Panc1 (cell line): ENCODE measurements around the gene TMEM109.

Source experiments
- CTCF ChIP-seq: fragments of 450-650 bp; IDR thresholded peaks from 2 replicates; pipeline ENCODE4 v1.5.1; 2017; ENCODE audit warnings: mild to moderate bottlenecking
- POLR2AphosphoS5 ChIP-seq: IDR thresholded peaks from 2 replicates; pipeline ENCODE4 v1.6.1; 2012; ENCODE audit warnings: mild to moderate bottlenecking, low read depth, low read length, moderate library complexity
- SIN3A ChIP-seq: IDR thresholded peaks from 2 replicates; pipeline ENCODE4 v1.6.1; 2012; ENCODE audit warnings: low read depth, mild to moderate bottlenecking, low read length, moderate library complexity, borderline replicate concordance; ENCODE audit not compliant: insufficient read depth
- TF ChIP-seq, protein P1 (sequence below), 2 experiments: IDR thresholded peaks; 2 replicates each; pipeline ENCODE4 v1.6.1; 2011 to 2012; ENCODE audit warnings: low read depth in 2 of 2, control low read depth in 1 of 2, low read length in 1 of 2, mild to moderate bottlenecking in 1 of 2, moderate library complexity in 1 of 2; ENCODE audit not compliant: insufficient read depth in 1 of 2

GRCh38 chr11:60919320-60919719 lies 5.4 kb downstream of the TMEM109 start:
- TF ChIP-seq CTCF = no peak
- TF ChIP-seq SIN3A = no peak
- TF ChIP-seq POLR2AphosphoS5 = no peak
- TF ChIP-seq, protein P1, sequence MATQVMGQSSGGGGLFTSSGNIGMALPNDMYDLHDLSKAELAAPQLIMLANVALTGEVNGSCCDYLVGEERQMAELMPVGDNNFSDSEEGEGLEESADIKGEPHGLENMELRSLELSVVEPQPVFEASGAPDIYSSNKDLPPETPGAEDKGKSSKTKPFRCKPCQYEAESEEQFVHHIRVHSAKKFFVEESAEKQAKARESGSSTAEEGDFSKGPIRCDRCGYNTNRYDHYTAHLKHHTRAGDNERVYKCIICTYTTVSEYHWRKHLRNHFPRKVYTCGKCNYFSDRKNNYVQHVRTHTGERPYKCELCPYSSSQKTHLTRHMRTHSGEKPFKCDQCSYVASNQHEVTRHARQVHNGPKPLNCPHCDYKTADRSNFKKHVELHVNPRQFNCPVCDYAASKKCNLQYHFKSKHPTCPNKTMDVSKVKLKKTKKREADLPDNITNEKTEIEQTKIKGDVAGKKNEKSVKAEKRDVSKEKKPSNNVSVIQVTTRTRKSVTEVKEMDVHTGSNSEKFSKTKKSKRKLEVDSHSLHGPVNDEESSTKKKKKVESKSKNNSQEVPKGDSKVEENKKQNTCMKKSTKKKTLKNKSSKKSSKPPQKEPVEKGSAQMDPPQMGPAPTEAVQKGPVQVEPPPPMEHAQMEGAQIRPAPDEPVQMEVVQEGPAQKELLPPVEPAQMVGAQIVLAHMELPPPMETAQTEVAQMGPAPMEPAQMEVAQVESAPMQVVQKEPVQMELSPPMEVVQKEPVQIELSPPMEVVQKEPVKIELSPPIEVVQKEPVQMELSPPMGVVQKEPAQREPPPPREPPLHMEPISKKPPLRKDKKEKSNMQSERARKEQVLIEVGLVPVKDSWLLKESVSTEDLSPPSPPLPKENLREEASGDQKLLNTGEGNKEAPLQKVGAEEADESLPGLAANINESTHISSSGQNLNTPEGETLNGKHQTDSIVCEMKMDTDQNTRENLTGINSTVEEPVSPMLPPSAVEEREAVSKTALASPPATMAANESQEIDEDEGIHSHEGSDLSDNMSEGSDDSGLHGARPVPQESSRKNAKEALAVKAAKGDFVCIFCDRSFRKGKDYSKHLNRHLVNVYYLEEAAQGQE (IDR thresholded peaks at IDR 0.05; ENCODE audit: insufficient read depth in 1 of 2, low read depth in 2 of 2, low read length in 1 of 2) = no peak
